HEK293T (cell line): ENCODE results near the gene SH3PXD2A.
"Not testable (repeated sequence)": the region's sequence is repeated elsewhere in the genome, so short reads cannot be mapped to it uniquely, and the experiment has no call there.

Experiments used
- ARNT ChIP-seq: fragments of 450-650 bp; IDR thresholded peaks from 2 replicates; pipeline ENCODE4 v1.6.1; 2017; ENCODE audit warnings: mild to moderate bottlenecking
- BHLHE40 ChIP-seq: fragments of 450-650 bp; IDR thresholded peaks from 2 replicates; pipeline ENCODE4 v1.6.1; 2016; ENCODE audit warnings: mild to moderate bottlenecking, moderate library complexity, borderline replicate concordance
- ELF4 ChIP-seq: fragments of 450-650 bp; IDR thresholded peaks from 2 replicates; pipeline ENCODE4 v1.6.1; 2017; ENCODE audit warnings: antibody characterized with exemption
- FOXA1 ChIP-seq: fragments of 450-650 bp; IDR thresholded peaks from 2 replicates; pipeline ENCODE4 v1.6.1; 2016; ENCODE audit warnings: mild to moderate bottlenecking
- FOXK2 ChIP-seq: fragments of 450-650 bp; IDR thresholded peaks from 2 replicates; pipeline ENCODE4 v1.6.1; 2016; ENCODE audit warnings: mild to moderate bottlenecking
- NFRKB ChIP-seq: fragments of 450-650 bp; IDR thresholded peaks from 2 replicates; pipeline ENCODE4 v1.6.1; 2016; ENCODE audit warnings: mild to moderate bottlenecking, moderate library complexity
- SUZ12 ChIP-seq: fragments of 450-650 bp; IDR thresholded peaks from 2 replicates; pipeline ENCODE4 v1.6.1; 2016; ENCODE audit warnings: mild to moderate bottlenecking

- not testable (repeated sequence) for TF ChIP-seq FOXA1, SUZ12, NFRKB, FOXK2, BHLHE40, ELF4, ARNT
Observed at GRCh38 chr10:103632871-103633270, 222.5 kb downstream of the SH3PXD2A start.
